Measurements from ENCODE around the gene RHBDD2. TPM values are rescaled to one million over a fixed set of nuclear protein-coding genes. Genes with fewer than 3 reads are reported as not detected.
A peak's percentile ranks its signal among the peaks of the same experiment; 100 is the strongest.
"Not testable (repeated sequence)": the region's sequence is repeated elsewhere in the genome, so short reads cannot be mapped to it uniquely, and the experiment has no call there.

RHBDD2 gene
- polyA plus RNA-seq, 6 donors from 2014 or later = 55.0 to 89.0 (median 66.9) TPM

DNA sequence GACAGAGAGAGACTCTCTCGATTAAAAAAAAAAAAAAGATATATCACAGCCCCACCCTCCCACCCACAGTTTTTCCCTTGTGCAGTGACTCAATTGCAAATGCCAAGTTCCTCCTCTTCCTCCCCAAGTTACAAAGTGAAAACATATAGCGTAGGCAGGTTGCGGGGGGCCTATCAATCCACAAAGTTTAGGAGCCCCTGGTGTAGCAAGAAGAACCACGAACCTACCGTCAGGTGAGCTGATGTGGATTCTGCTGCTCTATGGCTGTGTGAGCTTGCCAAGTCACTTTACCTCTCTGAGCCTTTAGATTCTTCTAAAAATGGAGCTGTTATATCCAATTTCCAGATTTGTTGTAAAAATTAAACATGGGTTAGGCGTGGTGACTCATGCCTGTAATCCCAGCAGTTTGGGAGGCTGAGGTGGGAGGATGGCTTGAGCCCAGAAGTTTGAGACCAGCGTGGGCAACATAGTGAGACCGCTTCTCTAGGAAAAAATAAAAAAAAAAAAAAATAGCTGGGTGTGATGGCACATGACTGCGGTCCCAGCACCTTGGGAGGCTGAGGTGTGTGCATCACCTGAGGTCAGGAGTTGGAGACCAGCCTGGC is 8.2 kb upstream of the RHBDD2 start:
- no peaks in the 10 kb centered on the region for H3K9me3 Mint-ChIP-seq

DNA sequence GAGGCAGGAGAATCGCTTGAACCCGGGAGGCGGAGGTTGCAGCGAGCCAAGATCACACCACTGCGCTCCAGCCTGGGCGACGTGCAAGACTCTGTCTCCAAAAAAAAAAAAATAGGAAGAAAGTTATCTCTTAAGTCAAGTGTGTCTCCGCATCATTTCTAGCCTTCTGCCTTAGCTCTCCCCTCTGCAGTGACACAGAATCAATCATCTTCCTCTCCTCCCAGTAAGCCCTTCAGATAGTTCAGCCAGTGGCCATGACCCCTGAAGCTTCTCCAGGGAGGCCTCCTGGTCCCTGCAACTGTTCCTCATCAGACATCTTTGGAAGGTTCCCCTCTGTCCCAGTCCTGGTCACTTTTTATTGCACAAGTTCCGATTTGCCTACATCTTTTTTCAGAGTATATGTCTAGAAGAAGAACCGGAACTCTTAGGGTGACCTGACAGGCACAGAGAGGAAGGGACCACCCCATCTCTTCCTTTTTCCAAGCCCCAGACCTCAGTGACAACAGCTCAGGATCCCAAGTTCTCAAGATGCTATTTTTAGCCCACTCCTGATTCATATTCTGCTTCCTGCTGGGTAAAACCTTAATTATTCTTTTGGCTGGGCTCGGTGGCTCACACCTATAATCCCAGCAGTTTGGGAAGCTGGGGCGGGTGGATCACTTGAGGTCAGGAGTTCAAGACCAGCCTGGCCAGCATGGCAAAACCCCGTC is 6.6 kb upstream of the RHBDD2 start:
- no peaks in the 10 kb centered on the region for H3K4me1 Mint-ChIP-seq
- ATAC-seq (ENCODE audit: low read depth in 2 of 2) (no peak), DNase-seq (no peak)
- no peak overlapping the region for H3K4me3 Mint-ChIP-seq
- peaks cover 0 to 3% (median 2%) of the 10 kb centered on the region in 3 donors for H3K27me3 Mint-ChIP-seq
- no peaks in the 10 kb centered on the region for H3K9me3 Mint-ChIP-seq
- no peak overlapping the region for H3K27ac Mint-ChIP-seq
- no peaks in the 10 kb centered on the region for H3K36me3 Mint-ChIP-seq

More for the DNA sequence above, 8.2 kb upstream of the RHBDD2 start:
- ATAC-seq (ENCODE audit: low read depth in 2 of 2) = no peak
- Mint-ChIP-seq H3K4me3 (no peak overlapping the region), H3K4me1 (peaks cover 0 to 4% (median 0%) of the 10 kb centered on the region in 3 donors), H3K27ac (no peak overlapping the region), H3K27me3 (peaks cover 7 to 18% (median 14%) of the 10 kb centered on the region in 3 donors), H3K36me3 (no peaks in the 10 kb centered on the region)
- DNase-seq = no peak

DNA sequence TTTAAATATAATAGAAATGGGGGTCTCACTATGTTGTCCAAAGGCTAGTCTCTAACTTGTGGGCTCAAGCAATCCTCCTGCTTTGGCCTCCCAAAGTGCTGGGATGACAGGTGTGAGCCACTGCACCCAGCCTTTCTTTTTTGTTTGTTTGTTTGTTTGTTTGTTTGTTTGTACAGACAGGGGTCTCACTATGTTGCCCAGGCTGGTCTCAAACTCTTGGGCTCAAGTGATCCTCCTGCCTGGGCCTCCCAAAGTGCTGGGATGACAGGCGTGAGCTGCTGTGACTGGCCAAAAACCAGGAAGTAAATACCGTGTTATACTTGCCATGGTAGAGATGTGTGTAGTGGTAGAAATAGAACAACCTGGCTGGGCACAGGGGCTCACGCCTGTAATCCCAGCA is 4.7 kb upstream of the RHBDD2 start:
- H3K9me3 Mint-ChIP-seq; DNase-seq; ATAC-seq (ENCODE audit: low read depth in 2 of 2); H3K4me3 Mint-ChIP-seq; H3K4me1 Mint-ChIP-seq; H3K27me3 Mint-ChIP-seq; H3K36me3 Mint-ChIP-seq; H3K27ac Mint-ChIP-seq: not testable (repeated sequence)

DNA sequence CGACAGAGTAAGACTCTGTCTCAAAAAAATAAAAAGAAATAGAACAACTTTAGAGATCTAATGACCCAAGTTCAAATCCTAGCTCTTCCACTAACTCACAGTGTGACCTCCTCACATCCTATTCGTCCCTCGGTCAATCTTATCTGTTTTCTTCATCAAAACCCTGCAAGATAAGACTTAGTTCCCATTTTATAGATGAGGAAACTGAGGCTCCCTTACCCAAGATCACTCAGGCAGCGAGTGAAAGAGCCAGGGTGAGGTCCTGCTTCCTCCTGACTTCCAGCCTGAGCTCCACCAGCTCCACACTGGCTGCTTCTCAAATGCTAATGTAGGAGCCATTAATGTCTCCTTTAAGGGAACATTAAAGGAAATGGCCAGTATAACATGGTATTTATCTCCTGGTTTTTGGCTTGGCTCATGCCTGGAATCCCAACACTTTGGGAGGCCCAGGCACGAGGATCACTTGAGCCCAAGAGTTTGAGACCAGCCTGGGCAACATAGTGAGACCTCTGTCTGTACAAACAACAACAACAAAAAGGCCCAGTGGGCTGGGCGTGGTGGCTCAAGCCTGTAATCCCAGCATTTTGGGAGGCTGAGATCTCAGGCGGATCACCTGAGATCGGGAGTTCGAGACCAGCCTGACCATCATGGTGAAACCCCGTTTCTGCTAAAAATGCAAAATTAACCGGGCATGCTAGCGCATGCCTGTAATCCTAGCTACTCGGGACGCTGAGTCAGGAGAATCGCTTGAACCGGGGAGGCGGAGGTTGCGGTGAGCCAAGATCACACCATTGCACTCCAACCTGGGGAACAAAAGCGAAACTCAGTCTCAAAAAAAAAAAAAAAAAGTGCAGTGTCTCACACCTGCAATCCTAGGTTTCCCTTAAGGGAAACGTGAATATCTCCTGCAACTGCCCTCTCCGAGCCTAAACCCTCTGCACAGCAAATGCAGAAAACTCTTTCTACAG is 3.4 kb upstream of the RHBDD2 start:
- peak overlapping the region in 1 of 8 donors; percentile 25 for H3K4me3 Mint-ChIP-seq
- ATAC-seq (ENCODE audit: low read depth in 2 of 2) (no peak), DNase-seq (no peak)
- H3K9me3 Mint-ChIP-seq = no peaks in the 10 kb centered on the region
- no peak overlapping the region for H3K27ac Mint-ChIP-seq
- H3K4me1 Mint-ChIP-seq = peaks cover 19 to 22% (median 21%) of the 10 kb centered on the region in 3 donors
- no peaks in the 10 kb centered on the region for H3K36me3 Mint-ChIP-seq
- no peaks in the 10 kb centered on the region for H3K27me3 Mint-ChIP-seq

DNA sequence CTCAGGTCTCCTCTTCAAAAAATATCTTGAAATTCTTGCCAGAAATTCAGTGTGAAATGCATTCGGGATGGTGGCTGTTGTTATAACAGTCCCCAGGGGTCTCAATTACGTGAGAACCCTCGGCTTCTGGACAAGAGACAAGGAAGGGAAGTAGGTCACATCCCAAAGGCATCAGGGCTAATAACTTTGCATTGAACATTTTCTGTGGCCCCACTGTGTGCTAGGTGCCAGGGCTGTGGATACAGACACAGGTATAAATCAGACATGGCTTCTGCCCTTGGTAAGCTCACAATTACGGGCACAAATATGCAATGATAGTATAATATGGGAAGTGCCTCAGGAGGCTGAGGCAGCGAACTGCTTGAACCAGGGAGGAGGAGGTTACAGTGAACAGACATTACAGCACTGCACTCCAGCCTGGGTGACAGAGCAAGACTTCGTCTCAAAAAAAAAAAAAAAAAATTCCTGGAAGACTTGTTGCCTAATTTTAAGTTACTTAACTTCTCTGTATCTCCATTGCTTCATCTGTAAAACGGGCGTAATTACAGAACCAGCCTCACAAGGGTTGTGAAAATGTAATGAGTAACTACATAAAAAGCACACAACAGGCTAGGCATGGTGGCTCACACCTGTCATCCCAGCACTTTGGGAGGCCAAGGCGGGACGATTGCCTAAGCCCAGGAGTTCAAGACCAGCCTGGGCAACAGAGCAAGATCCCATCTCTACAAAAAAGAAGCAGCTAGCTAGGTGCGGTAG is 2.5 kb upstream of the RHBDD2 start:
- ATAC-seq (ENCODE audit: low read depth in 2 of 2) = no peak
- H3K36me3 Mint-ChIP-seq = no peaks in the 10 kb centered on the region
- no peak for DNase-seq
- no peaks in the 10 kb centered on the region for H3K9me3 Mint-ChIP-seq
- no peaks in the 10 kb centered on the region for H3K27me3 Mint-ChIP-seq
- H3K27ac Mint-ChIP-seq = peak overlapping the region in 1 of 6 donors; percentile 39
- peak overlapping the region in 1 of 8 donors; percentile 100 for H3K4me3 Mint-ChIP-seq
- peaks cover 20 to 29% (median 25%) of the 10 kb centered on the region in 3 donors for H3K4me1 Mint-ChIP-seq

DNA sequence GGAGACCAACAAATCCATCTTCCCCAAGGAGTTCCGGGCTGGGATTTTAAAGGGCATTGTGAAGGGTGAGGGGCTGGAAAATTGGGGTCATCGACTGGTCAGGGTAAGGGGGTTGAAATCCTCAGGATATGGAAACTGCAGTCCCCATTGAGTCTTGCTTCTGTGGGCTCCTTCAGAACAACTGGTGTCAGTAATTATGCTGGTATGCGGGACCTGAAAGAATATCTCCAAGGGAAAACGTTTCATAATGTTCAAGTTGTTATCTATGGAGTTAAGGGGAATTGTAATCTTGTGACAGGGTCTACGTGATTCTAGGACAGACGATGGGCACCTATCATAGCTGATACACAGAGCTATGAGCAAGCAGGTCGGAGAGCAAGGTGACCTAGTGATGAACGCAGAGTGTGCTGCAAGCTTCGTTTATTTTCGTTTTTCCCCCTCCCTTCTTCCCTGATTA is 494 bp upstream of the RHBDD2 start:
- no peak for DNase-seq
- Mint-ChIP-seq H3K27me3 (no peaks in the 10 kb centered on the region), H3K4me3 (peak overlapping the region; percentile 90 to 100 (median 98)), H3K27ac (peak overlapping the region; percentile 52 to 96 (median 94)), H3K4me1 (peaks cover 20 to 38% (median 33%) of the 10 kb centered on the region in 3 donors), H3K9me3 (no peaks in the 10 kb centered on the region), H3K36me3 (peaks cover 6 to 7% of the 10 kb centered on the region in 2 donors)
- ATAC-seq (ENCODE audit: low read depth in 2 of 2) = peak; percentile 36 to 40

DNA sequence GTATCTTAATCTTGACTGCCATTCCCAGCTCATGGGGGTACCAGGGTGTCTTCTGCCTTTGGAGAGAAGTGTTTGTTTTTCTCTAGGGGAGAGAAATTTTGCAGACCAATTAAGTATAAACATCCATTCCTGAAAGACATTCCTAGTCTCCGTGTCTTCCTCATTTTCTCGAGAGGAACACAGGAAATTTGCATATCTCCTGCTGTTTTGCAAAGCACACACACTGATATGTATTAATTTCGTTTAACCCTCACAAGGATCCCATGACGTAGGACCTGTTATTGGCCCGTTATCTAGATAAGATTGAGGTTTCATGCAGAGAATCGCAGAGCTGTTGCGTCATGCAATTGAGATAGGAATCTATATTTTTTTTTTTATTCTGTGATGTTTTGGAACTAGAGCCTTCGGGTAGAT is 944 bp downstream of the RHBDD2 start:
- DNase-seq (no peak), ATAC-seq (ENCODE audit: low read depth in 2 of 2) (no peak)
- Mint-ChIP-seq H3K9me3 (no peaks in the 10 kb centered on the region), H3K36me3 (peaks cover 6 to 7% of the 10 kb centered on the region in 2 donors), H3K4me3 (peak overlapping the region; percentile 90 to 100 (median 98)), H3K27me3 (no peaks in the 10 kb centered on the region), H3K4me1 (peaks cover 20 to 38% (median 33%) of the 10 kb centered on the region in 3 donors), H3K27ac (peak overlapping the region; percentile 76 to 98 (median 95))

DNA sequence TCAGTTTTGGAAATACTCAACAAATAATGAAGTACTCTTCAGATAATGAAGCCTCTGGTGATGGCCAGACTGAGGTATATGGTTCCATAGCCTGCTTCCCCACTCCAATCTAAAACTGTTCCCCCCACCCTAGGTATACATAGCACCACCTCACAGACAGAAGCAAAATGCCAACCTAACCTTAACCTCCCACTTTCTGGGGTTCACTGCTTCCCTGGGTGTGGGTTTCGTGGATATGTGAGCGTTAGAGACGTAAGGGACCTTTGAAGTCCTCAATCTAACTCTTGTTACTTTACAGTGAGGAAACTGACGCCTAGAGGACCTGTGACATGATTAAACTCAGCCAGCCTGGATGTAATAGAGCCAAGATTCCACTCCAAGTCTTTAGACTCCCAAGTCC is 1.4 kb downstream of the RHBDD2 start:
- Mint-ChIP-seq H3K36me3 (peaks cover 6 to 7% of the 10 kb centered on the region in 2 donors), H3K27me3 (no peaks in the 10 kb centered on the region), H3K27ac (peak overlapping the region in 3 of 6 donors; percentile 47 to 93 (median 62)), H3K9me3 (no peaks in the 10 kb centered on the region), H3K4me3 (peak overlapping the region; percentile 51 to 100 (median 96)), H3K4me1 (peaks cover 20 to 38% (median 33%) of the 10 kb centered on the region in 3 donors)
- DNase-seq (no peak), ATAC-seq (ENCODE audit: low read depth in 2 of 2) (no peak)

DNA sequence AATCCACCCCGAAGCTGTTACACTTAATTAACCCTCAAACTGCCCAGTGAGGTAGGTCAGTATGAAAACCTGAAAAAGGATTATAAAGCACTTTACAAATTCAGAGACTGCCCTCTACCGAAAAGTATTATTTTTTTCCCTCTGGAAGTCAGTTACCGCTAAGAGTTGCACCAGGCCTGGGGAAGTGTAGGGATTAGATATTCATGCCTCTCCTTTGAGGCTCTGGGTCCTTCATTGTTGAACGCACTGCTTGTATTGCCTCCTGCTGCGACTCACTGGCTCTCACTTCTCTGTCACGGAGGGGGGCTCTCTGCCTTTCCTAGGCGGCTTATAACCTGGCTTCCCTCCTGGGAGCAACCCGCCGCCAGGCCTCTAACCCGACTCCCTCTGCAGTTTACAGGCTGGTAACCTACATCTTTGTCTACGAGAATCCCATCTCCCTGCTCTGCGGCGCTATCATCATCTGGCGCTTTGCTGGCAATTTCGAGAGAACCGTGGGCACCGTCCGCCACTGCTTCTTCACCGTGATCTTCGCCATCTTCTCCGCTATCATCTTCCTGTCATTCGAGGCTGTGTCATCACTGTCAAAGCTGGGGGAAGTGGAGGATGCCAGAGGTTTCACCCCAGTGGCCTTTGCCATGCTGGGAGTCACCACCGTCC is 2.7 kb downstream of the RHBDD2 start:
- no peaks in the 10 kb centered on the region for H3K9me3 Mint-ChIP-seq
- H3K27ac Mint-ChIP-seq = no peak overlapping the region
- peaks cover 6 to 7% of the 10 kb centered on the region in 2 donors for H3K36me3 Mint-ChIP-seq
- peak overlapping the region in 1 of 8 donors; percentile 47 for H3K4me3 Mint-ChIP-seq
- ATAC-seq (ENCODE audit: low read depth in 2 of 2) = no peak
- H3K27me3 Mint-ChIP-seq = no peaks in the 10 kb centered on the region
- DNase-seq = no peak
- H3K4me1 Mint-ChIP-seq = peaks cover 20 to 38% (median 33%) of the 10 kb centered on the region in 3 donors

DNA sequence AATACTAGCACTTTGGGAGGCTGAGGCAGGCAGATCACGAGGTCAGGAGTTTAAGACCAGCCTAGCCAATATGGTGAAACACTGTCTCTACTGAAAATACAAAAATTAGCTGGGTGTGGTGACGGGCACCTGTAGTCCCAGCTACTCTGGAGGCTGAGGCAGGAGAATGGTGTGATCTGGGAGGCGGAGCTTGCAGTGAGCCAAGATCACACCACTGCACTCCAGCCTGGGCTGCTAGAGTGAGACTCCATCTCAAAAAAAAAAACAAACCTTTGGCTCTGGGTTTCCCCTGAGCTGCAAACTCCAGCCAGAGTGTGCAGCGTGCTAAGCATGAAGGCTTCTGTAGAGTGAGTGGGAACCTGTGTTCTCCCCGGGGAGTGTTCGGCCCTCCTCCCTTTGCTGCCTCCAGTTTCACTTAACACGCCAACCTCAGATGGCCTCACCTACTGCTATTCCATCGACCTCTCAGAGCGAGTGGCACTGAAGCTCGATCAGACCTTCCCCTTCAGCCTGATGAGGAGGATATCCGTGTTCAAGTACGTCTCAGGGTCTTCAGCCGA is 4.5 kb downstream of the RHBDD2 start:
- ATAC-seq (ENCODE audit: low read depth in 2 of 2); DNase-seq: not testable (repeated sequence)
- peak overlapping the region in 1 of 6 donors; percentile 64 for H3K27ac Mint-ChIP-seq

DNA sequence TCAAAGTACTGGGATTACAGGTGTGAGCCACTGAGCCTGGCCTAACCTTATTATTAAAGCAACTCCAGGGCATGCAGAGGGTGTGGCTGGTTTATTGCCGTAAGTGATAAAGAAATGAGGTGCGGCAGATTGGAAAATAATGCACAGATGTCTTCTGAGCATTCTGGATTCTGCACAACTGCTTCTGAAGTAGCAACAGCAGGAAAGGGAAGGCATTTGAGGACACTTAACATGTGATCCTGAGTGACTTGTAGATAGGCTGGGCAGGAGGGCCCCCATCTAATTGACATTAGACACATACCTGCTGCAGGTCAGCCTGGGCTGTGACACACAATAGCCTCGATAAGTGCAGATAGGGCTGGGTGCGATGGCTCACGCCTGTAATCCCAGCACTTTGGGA is 5.6 kb downstream of the RHBDD2 start:
- Mint-ChIP-seq H3K27me3 (no peaks in the 10 kb centered on the region), H3K4me1 (peaks cover 15 to 30% (median 21%) of the 10 kb centered on the region in 3 donors), H3K27ac (no peak overlapping the region), H3K4me3 (no peak overlapping the region), H3K36me3 (peaks cover 6 to 7% of the 10 kb centered on the region in 2 donors), H3K9me3 (no peaks in the 10 kb centered on the region)
- no peak for DNase-seq
- ATAC-seq (ENCODE audit: low read depth in 2 of 2) = no peak

More for the DNA sequence above, 4.5 kb downstream of the RHBDD2 start:
- not testable (repeated sequence) for H3K36me3 Mint-ChIP-seq, H3K27me3 Mint-ChIP-seq, H3K9me3 Mint-ChIP-seq
- peak overlapping the region in 2 of 8 donors; percentile 33 to 47 for H3K4me3 Mint-ChIP-seq
- peaks cover 15 to 34% (median 27%) of the 10 kb centered on the region in 3 donors for H3K4me1 Mint-ChIP-seq

DNA sequence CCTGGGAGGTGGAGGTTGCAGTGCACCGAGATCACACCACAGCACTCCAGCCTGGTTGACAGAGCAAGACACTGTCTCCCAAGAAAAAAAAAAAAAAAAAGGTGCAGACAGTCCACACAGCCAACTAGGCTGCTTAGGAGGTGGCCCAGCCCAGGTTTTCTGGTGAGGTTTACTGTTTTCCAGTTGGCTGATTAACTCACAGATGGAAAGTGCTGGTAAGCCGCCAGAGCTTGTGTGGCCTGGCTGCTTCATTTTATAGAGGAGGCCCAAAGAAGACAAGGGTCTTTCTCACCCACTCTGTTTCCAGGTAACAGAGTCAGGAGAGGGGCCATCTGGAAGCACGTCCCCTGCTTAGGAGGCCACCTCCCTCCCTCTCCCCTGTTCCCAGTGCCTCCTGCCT is 6.2 kb downstream of the RHBDD2 start:
- Mint-ChIP-seq H3K9me3 (no peaks in the 10 kb centered on the region), H3K4me3 (no peak overlapping the region), H3K27ac (no peak overlapping the region), H3K27me3 (no peaks in the 10 kb centered on the region), H3K36me3 (peaks cover 6 to 7% of the 10 kb centered on the region in 2 donors), H3K4me1 (peaks cover 9 to 24% (median 15%) of the 10 kb centered on the region in 3 donors)
- ATAC-seq (ENCODE audit: low read depth in 2 of 2) (no peak), DNase-seq (no peak)

Data from naive B cell (primary cell).